ENCODE measurements around the gene TRMT10A.

DNA sequence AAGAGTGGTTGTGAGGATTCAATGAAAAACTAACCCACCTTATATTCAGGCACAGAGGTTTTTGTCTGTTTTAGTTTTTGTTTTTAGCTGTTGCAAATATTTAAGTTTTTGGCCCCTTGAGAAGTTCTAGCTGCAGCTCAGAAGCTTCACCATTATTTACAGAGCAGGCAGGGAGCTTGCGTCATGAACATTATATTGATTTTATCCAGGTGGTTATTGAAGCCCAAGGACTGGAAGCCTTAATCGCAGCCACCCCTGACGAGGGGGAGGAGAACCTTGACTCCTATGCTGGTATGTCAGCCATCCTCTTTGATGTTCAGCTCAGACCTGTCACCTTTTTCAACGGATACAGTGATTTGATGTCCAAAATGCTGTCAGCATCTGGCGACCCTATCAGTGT, 48.9 kb upstream of the TRMT10A start:
- TF ChIP-seq, protein P1, sequence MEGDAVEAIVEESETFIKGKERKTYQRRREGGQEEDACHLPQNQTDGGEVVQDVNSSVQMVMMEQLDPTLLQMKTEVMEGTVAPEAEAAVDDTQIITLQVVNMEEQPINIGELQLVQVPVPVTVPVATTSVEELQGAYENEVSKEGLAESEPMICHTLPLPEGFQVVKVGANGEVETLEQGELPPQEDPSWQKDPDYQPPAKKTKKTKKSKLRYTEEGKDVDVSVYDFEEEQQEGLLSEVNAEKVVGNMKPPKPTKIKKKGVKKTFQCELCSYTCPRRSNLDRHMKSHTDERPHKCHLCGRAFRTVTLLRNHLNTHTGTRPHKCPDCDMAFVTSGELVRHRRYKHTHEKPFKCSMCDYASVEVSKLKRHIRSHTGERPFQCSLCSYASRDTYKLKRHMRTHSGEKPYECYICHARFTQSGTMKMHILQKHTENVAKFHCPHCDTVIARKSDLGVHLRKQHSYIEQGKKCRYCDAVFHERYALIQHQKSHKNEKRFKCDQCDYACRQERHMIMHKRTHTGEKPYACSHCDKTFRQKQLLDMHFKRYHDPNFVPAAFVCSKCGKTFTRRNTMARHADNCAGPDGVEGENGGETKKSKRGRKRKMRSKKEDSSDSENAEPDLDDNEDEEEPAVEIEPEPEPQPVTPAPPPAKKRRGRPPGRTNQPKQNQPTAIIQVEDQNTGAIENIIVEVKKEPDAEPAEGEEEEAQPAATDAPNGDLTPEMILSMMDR (IDR thresholded peaks at IDR 0.05): no peak
- TF ChIP-seq POLR2AphosphoS5 (IDR thresholded peaks at IDR 0.05): no peak

Data from prostate gland (tissue), 2 donors.